Mesenchymal stem cell (in vitro differentiated cells and primary cell): ENCODE data around the gene SLC12A7.

Source experiments
- DNase-seq: peaks from one replicate; pipeline ENCODE4 v3.0.0-alpha.2; 2013
- H2AFZ ChIP-seq: one replicate; pipeline ENCODE4 v1.6.1; 2013; ENCODE audit warnings: low read depth, mild to moderate bottlenecking, control low read depth, inconsistent platforms, low read length, moderate library complexity
- H2AK5ac ChIP-seq: 2 replicates; pipeline ENCODE4 v1.6.1; 2013; ENCODE audit warnings: low read length, moderate library complexity, mild to moderate bottlenecking, inconsistent platforms; ENCODE audit not compliant: severe bottlenecking
- H2BK120ac ChIP-seq: one replicate; pipeline ENCODE4 v1.6.1; 2013; ENCODE audit warnings: low read depth, mild to moderate bottlenecking, inconsistent platforms, low read length, moderate library complexity
- H2BK12ac ChIP-seq, 2 experiments: one replicate each; pipeline ENCODE4 v1.6.1; 2013; ENCODE audit warnings: inconsistent platforms in 2 of 2, low read length in 2 of 2, mild to moderate bottlenecking in 2 of 2, moderate library complexity in 2 of 2, control low read depth in 1 of 2
- H2BK15ac ChIP-seq: one replicate; pipeline ENCODE4 v1.6.1; 2013; ENCODE audit warnings: mild to moderate bottlenecking, low read depth, inconsistent platforms; ENCODE audit not compliant: poor library complexity, severe bottlenecking
- H2BK5ac ChIP-seq: 2 replicates; pipeline ENCODE4 v1.6.1; 2013; ENCODE audit warnings: low read depth, mild to moderate bottlenecking, low read length, control low read depth, inconsistent platforms; ENCODE audit not compliant: poor library complexity, severe bottlenecking
- H3K14ac ChIP-seq, 2 experiments: one replicate each; pipeline ENCODE4 v1.6.1; 2013; ENCODE audit warnings: inconsistent platforms in 2 of 2, low read length in 2 of 2, control low read depth in 1 of 2, mild to moderate bottlenecking in 1 of 2, moderate library complexity in 1 of 2
- H3K18ac ChIP-seq, 2 experiments: one replicate each; pipeline ENCODE4 v1.6.1; 2013; ENCODE audit warnings: inconsistent platforms in 2 of 2, low read length in 2 of 2, control low read depth in 1 of 2, low read depth in 1 of 2, mild to moderate bottlenecking in 1 of 2
- H3K23ac ChIP-seq, 2 experiments: one replicate each; pipeline ENCODE4 v1.6.1; 2013; ENCODE audit warnings: inconsistent platforms in 2 of 2, low read length in 2 of 2, mild to moderate bottlenecking in 2 of 2, moderate library complexity in 2 of 2, control low read depth in 1 of 2
- H3K27ac ChIP-seq: 2 replicates; pipeline ENCODE4 v1.5.1; 2013; ENCODE audit warnings: mild to moderate bottlenecking, moderate library complexity, low read length, control low read depth, inconsistent platforms; ENCODE audit not compliant: poor library complexity, severe bottlenecking
- H3K27me3 ChIP-seq, 2 experiments: 2 replicates each; pipeline versions ENCODE4 v1.6.1 to v1.7.0; 2013; ENCODE audit warnings: low read length in 2 of 2, mild to moderate bottlenecking in 2 of 2, moderate library complexity in 2 of 2, control low read depth in 1 of 2, inconsistent platforms in 1 of 2; ENCODE audit not compliant: control insufficient read depth in 1 of 2, insufficient read depth in 1 of 2
- H3K36me3 ChIP-seq, 2 experiments: 2 replicates each; pipeline versions ENCODE4 v1.6.1 to v1.7.0; 2013; ENCODE audit warnings: low read length in 2 of 2, control low read depth in 1 of 2, inconsistent platforms in 1 of 2, low read depth in 1 of 2, mild to moderate bottlenecking in 1 of 2; ENCODE audit not compliant: insufficient read depth in 2 of 2, control insufficient read depth in 1 of 2
- H3K4ac ChIP-seq, 2 experiments: one replicate each; pipeline ENCODE4 v1.6.1; 2013; ENCODE audit warnings: inconsistent platforms in 2 of 2, low read length in 2 of 2, mild to moderate bottlenecking in 2 of 2, moderate library complexity in 2 of 2, control low read depth in 1 of 2, low read depth in 1 of 2
- H3K4me1 ChIP-seq: 2 replicates; pipeline ENCODE4 v1.6.1; 2013; ENCODE audit warnings: low read depth, low read length, control low read depth; ENCODE audit not compliant: control insufficient read depth, insufficient read depth
- H3K4me2 ChIP-seq: 2 replicates; pipeline ENCODE4 v1.6.1; 2013; ENCODE audit warnings: low read length, mild to moderate bottlenecking, inconsistent platforms; ENCODE audit not compliant: poor library complexity, severe bottlenecking
- H3K4me3 ChIP-seq, 2 experiments: 2 replicates each; pipeline versions ENCODE4 v1.5.1 to v1.7.0; 2013; ENCODE audit warnings: low read length in 2 of 2, mild to moderate bottlenecking in 2 of 2, control low read depth in 1 of 2, low read depth in 1 of 2; ENCODE audit not compliant: insufficient read depth in 1 of 2
- H3K79me1 ChIP-seq: replicated peaks from 2 replicates; pipeline ENCODE4 v1.6.1; 2013; ENCODE audit warnings: mild to moderate bottlenecking, control low read depth, low read length, inconsistent platforms; ENCODE audit not compliant: poor library complexity, severe bottlenecking
- H3K9ac ChIP-seq: 2 replicates; pipeline ENCODE4 v1.7.0; 2013; ENCODE audit warnings: mild to moderate bottlenecking, low read length, moderate library complexity
- H3K9me3 ChIP-seq: 2 replicates; pipeline ENCODE4 v1.7.0; 2013; ENCODE audit warnings: mild to moderate bottlenecking, low read length; ENCODE audit not compliant: control insufficient read depth
- H4K8ac ChIP-seq: one replicate; pipeline ENCODE4 v1.6.1; 2013; ENCODE audit warnings: inconsistent platforms, mild to moderate bottlenecking, low read length, moderate library complexity
- H4K91ac ChIP-seq: one replicate; pipeline ENCODE4 v1.6.1; 2013; ENCODE audit warnings: mild to moderate bottlenecking, low read length, inconsistent platforms
- WGBS: methylation state at CpG from one replicate; pipeline ENCODE4 v1.1.7; 2013; ENCODE audit warnings: mixed read lengths; 5-methylcytosine and 5-hydroxymethylcytosine counted together

Gene SLC12A7

GRCh38 chr5:1113332-1113690, 1.4 kb upstream of the SLC12A7 start:
- DNase-seq: no peak
- 89% methylated on average over 5 of the region's 5 CpGs for WGBS

GRCh38 chr5:1112596-1113331, 901 bp upstream of the SLC12A7 start:
- no peak overlapping the region for H4K8ac ChIP-seq
- no peak overlapping the region for H3K4me2 ChIP-seq
- peak overlapping the region; percentile 18 for H2BK15ac ChIP-seq
- H3K27ac ChIP-seq: no peak overlapping the region
- peaks cover 39 to 41% of the 10 kb centered on the region in 2 experiments for H3K27me3 ChIP-seq
- no peaks in the 10 kb centered on the region for H3K9me3 ChIP-seq
- H3K36me3 ChIP-seq: no peaks in the 10 kb centered on the region
- no peak overlapping the region for H2AK5ac ChIP-seq
- H2BK5ac ChIP-seq: no peak overlapping the region
- WGBS: 79% methylated on average over 10 of the region's 13 CpGs
- peak overlapping the region in 1 of 2 experiments; percentile 52 for H2BK12ac ChIP-seq
- no peak overlapping the region for H3K18ac ChIP-seq
- H3K4me1 ChIP-seq: peaks cover 13% of the 10 kb centered on the region
- DNase-seq: no peak
- no peak overlapping the region for H3K4me3 ChIP-seq
- H3K9ac ChIP-seq: no peak overlapping the region
- no peak overlapping the region for H2AFZ ChIP-seq
- no peak overlapping the region for H3K23ac ChIP-seq
- H4K91ac ChIP-seq: peak overlapping the region; percentile 86
- H3K4ac ChIP-seq: no peak overlapping the region
- H3K14ac ChIP-seq: no peak overlapping the region
- H2BK120ac ChIP-seq: no peak overlapping the region
- H3K79me1 ChIP-seq: no peaks in the 10 kb centered on the region

More at GRCh38 chr5:1113332-1113690, 1.4 kb upstream of the SLC12A7 start:
- Histone ChIP-seq H2BK12ac (no peak overlapping the region), H3K27me3 (peaks cover 42 to 46% of the 10 kb centered on the region in 2 experiments), H3K4me2 (no peak overlapping the region), H3K36me3 (no peaks in the 10 kb centered on the region), H3K18ac (no peak overlapping the region), H3K23ac (no peak overlapping the region), H3K79me1 (no peaks in the 10 kb centered on the region), H2AK5ac (no peak overlapping the region), H3K27ac (no peak overlapping the region), H3K9me3 (no peaks in the 10 kb centered on the region), H2AFZ (no peak overlapping the region), H3K4me1 (peaks cover 13% of the 10 kb centered on the region), H4K8ac (no peak overlapping the region), H3K4me3 (no peak overlapping the region), H3K9ac (no peak overlapping the region), H3K4ac (no peak overlapping the region), H3K14ac (no peak overlapping the region), H2BK5ac (no peak overlapping the region), H2BK120ac (no peak overlapping the region), H2BK15ac (no peak overlapping the region), H4K91ac (peak overlapping the region; percentile 86)

GRCh38 chr5:1111241-1111726, 579 bp downstream of the SLC12A7 start:
- Histone ChIP-seq H3K27ac (no peak overlapping the region), H3K79me1 (no peaks in the 10 kb centered on the region), H2BK12ac (no peak overlapping the region), H3K4ac (peak overlapping the region; percentile 40 to 60), H3K18ac (peak overlapping the region; percentile 47 to 54), H3K27me3 (peaks cover 33 to 34% of the 10 kb centered on the region in 2 experiments), H3K14ac (peak overlapping the region; percentile 63 to 84), H4K8ac (peak overlapping the region; percentile 85), H4K91ac (peak overlapping the region; percentile 70), H3K4me1 (peaks cover 15% of the 10 kb centered on the region), H3K4me2 (peak overlapping the region; percentile 80), H2AFZ (peak overlapping the region; percentile 30), H2BK5ac (no peak overlapping the region), H2BK120ac (peak overlapping the region; percentile 82), H3K9ac (peak overlapping the region; percentile 82), H2BK15ac (peak overlapping the region; percentile 74), H3K23ac (no peak overlapping the region), H3K9me3 (no peaks in the 10 kb centered on the region), H2AK5ac (no peak overlapping the region), H3K36me3 (no peaks in the 10 kb centered on the region), H3K4me3 (peak overlapping the region; percentile 59 to 76)
- 0% methylated on average over 19 of the region's 43 CpGs for WGBS
- DNase-seq: no peak

- DNase-seq: no peak
- Histone ChIP-seq H4K91ac (peak overlapping the region; percentile 74), H3K9me3 (no peaks in the 10 kb centered on the region), H4K8ac (peak overlapping the region; percentile 73), H3K79me1 (no peaks in the 10 kb centered on the region), H3K4me1 (peaks cover 20% of the 10 kb centered on the region), H3K27me3 (peaks cover 26 to 34% of the 10 kb centered on the region in 2 experiments), H3K27ac (no peak overlapping the region), H3K36me3 (no peaks in the 10 kb centered on the region), H3K14ac (peak overlapping the region in 1 of 2 experiments; percentile 49), H2AK5ac (no peak overlapping the region), H2BK15ac (peak overlapping the region; percentile 36), H3K18ac (peak overlapping the region in 1 of 2 experiments; percentile 79), H3K4me3 (peak overlapping the region; percentile 59 to 76), H3K9ac (peak overlapping the region; percentile 82), H2BK12ac (peak overlapping the region; percentile 40 to 61), H3K4ac (peak overlapping the region; percentile 32 to 70), H2BK5ac (no peak overlapping the region), H3K4me2 (peak overlapping the region; percentile 80), H2BK120ac (peak overlapping the region; percentile 82), H2AFZ (no peak overlapping the region), H3K23ac (no peak overlapping the region)
- WGBS: 83% methylated on average over 32 of the region's 35 CpGs
Observed at GRCh38 chr5:1110307-1111240, 1.3 kb downstream of the SLC12A7 start.
